Right ventricle myocardium superior (tissue), 1 donor: ENCODE measurements around the gene LEO1. TPM values are rescaled to one million over a fixed set of nuclear protein-coding genes. Genes with fewer than 3 reads are reported as not detected.
"Not testable (repeated sequence)": the region's sequence is repeated elsewhere in the genome, so short reads cannot be mapped to it uniquely, and the experiment has no call there.

Experiments used
- ATAC-seq: fragments of 200-7000 bp; cut with Tn5 transposase; one replicate; pipeline ENCODE4 v1.9.1; 2020; ENCODE audit warnings: mild to moderate bottlenecking; ENCODE audit not compliant: poor library complexity
- DNase-seq: peaks from one replicate; pipeline ENCODE4 v3.0.0-alpha.2; 2020
- intact Hi-C: fragments of 100-400 bp; cut with DNase I; formaldehyde crosslinking; loops from one replicate; pipeline ENCODE4 v1.11.2; 2022
- total RNA-seq: library from RNA; stranded (reverse); fragmentation: NEBNext Ultra II Directional; extraction: Animal tissue kit (Norgen Biotek cat#: 25700); gene quantifications from one replicate; pipeline ENCODE4 v1.2.1, GENCODE V29; 2021
- donor health status: DM: no; HTN: yes; CAD: no; lungs with severe emphysema.

The LEO1 gene
- total RNA-seq, 1 donor from 2014 or later, result 7.8 TPM

DNA sequence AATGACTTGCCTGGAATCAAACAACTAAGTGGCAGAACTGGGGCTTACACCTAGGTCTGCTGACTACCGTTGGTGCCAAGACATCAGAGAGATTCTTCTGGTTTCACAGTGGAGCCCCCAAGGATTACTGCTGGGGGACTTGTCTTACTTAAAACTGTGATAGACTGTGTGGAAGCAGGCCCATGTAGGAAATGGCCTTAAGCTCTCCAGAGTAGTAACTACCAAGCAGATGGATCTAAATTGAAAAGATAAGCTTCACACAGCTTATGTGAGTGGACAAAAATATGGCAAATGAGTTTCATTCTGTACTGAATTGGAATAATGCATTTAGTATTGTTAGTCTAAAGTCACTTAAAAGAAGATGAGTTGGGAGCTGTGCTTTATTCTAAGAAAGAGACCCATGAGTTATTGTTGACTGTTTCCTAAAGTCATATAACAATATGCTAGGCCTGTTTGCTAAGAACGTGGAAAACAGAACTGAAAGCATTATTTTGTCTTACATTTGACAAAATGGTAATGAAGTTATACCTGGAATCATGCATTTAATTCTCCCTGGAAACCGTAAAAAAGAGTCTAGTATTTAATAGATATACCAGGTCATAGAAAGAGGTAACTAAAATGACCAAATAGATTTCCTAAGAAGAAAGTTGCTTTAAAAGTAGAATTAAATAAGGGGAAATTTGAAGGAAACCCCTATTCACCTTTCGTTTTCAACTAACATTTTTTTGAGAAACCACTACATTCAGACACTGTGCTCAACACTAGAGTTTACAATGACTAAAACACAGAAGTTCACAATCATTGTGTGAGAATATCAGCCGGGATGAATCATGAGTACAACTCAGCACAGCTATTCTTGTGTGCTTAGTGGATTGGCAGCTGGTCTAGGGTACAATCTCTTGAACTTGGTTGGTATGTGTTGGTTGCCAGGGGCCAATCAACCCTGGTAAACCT is 34.4 kb upstream of the LEO1 start:
- intact Hi-C loops, result no loop called here
- DNase-seq, result no peak
- peak; percentile 88 for ATAC-seq

DNA sequence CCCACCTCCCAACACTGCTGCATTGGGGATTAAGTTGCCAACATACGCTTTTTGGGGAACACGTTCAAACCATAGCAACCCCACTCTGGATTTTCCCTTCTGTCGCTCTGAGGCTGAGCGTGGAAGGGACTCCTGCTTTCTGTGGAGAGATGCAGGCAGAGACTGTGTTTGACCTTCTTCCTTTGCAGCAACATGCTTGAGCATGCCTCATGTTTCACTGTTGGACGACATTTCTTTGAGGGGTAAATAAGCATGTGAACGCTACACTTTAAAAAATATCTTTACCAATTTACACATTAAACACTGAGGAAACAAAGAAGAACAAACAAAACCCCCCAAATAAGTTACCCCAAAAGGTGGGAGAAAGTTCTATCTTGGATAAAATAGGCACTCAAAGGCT is 33.2 kb upstream of the LEO1 start:
- intact Hi-C loops, result no loop called here
- DNase-seq (no peak), ATAC-seq (no peak)

DNA sequence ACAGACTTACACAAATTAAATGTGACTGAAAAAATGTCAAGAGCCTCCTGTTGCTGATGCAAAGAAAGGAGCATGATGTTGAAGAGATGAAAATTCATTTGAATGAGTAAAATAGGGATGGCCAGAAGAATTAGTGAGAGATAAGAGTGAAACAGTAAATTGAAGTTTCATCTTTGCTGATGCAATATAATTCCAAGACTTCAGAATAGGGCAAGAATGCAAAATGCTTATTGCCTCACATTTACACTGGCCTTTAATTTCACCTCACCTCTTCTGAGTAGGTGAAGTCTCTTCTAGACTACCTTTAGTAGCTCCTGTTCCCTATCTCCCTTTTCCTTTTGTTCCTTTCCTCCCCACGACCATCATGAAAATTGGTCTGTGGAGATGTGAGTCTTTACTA is 32.1 kb upstream of the LEO1 start:
- ATAC-seq (no peak), DNase-seq (no peak)
- intact Hi-C loops, result no loop called here

DNA sequence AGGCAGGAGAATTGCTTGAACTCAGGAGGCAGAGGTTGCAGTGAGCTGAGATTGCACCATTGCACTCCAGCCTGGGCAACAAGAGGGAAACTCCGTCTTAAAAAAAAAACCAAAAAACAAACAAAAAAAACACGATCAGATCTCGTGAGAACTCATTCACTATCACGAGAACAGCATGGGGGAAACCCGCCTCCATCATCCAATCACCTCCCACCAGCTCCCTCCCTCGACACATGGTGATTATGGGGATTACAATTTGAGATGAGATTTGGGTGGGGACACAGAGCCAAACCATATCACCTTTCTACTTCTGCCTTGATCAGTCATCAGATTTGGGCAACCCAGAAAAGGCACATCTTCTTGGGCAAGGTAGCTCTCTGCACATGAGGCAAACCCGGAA is 31.5 kb upstream of the LEO1 start:
- ATAC-seq, DNase-seq, intact Hi-C loops: not testable (repeated sequence)

DNA sequence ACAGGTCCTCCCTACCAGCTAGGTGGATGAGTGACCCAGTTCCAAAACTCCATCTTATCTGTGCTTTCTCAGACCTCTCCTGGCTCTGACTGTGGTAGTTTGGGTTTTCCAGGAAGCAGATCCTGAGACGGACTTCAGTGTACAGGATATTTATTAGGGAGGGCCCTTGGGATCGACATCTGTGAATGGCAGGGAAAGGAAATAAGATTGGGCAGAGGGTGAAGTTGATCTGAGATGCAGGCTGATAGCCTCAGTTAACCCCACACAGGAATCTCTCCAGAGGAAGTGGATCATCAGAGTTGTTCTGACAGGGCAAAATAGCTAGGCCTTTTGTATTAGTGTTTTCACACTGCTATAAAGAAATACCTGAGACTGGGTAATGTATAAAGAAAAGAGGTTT is 30.8 kb upstream of the LEO1 start:
- intact Hi-C loops, result no loop called here
- DNase-seq (no peak), ATAC-seq (no peak)

DNA sequence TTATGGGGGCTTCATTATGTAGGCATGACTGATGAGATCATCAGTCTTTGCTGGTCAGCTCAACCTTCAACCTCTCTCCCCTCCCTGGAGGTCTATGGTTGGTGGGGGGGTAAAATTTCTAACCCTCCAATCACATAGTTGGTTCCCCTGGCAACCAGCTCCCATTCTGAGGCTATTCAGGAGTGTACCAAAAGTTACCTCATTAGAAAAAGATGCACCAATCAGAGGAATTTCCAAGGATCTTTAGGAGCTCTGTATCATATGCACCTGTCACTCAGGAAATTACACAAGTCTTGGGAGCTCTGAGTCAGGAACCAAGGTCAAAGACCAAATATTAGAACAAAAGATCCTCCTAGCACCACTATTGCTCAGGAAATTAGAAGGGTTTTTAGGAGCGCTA is 21.4 kb upstream of the LEO1 start:
- ATAC-seq, result no peak
- intact Hi-C loops, result no loop called here
- DNase-seq, result no peak

DNA sequence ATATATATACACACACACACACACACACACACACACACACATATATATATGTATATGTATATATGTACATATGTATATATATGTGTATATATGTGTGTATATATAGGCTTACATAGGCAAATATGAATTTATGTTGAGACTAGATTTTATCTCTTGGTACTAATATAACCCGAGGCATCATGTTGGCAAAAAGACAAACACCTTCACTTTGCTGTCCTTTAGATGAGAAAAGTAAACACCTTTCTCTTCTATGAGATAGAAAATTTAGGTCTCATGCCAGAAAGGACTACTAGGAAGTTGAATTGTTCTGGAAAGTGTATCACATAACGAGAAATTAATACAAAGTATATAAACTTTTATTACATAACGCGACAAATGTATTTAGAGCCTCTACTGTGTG is 19.6 kb upstream of the LEO1 start:
- intact Hi-C loops, result no loop called here
- DNase-seq (no peak), ATAC-seq (no peak)

DNA sequence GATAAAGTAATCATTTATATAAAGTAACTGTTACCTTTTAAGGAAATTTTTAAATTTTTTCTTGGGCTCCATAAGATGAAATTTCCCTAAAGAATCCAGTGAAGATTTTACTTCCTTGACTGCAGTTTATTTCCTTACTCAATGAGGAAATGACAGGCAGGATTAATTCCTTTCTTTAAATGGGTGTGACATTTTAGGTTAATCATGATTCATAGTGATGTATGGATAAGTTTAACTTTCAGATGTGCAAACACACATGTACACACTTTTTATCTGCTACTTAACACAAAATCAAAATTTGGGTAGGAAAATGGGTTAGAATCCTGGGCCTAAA is 11.2 kb upstream of the LEO1 start:
- no peak for ATAC-seq
- DNase-seq, result no peak
- intact Hi-C loops, result loop anchor here (5.0 kb wide), 1 partner anchor 95 kb away; no protein-coding TSS in a partner anchor

DNA sequence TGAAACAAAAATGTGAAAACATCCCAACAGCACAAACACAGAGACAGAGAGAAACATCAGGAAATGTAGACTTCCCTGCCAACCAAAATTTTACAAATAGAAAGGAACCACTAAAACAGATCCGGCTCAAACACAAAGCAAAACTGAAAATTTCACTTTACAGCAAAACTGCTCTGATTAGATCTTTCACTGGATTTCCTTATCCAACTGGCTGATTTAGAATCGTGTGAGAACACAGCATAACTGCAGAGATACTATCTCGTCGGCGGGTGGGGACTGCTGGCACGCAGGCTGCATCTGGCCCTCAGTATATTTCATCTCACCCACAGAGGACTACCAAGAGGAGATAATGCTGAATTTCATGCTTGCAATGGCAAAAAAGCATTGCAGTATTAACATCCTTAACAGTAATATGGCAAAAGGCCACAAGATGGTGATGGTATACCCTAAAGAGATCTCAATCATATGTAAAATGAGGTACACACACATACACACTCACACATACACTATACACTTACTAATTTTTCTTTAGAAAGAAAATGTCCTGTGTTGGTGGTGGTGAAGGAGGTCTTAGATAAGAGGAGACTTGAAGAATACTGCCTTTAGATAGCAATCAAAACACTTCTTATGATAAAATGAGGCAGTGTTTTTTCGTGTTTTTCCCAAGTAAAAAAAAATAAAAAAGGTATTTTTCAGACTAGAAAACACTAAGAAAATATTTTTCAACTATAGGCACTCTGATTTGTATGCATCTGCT is 10.6 kb upstream of the LEO1 start:
- intact Hi-C loops, result loop anchor here (5.0 kb wide), 1 partner anchor 95 kb away; no protein-coding TSS in a partner anchor
- ATAC-seq (peak; percentile 78), DNase-seq (no peak)

DNA sequence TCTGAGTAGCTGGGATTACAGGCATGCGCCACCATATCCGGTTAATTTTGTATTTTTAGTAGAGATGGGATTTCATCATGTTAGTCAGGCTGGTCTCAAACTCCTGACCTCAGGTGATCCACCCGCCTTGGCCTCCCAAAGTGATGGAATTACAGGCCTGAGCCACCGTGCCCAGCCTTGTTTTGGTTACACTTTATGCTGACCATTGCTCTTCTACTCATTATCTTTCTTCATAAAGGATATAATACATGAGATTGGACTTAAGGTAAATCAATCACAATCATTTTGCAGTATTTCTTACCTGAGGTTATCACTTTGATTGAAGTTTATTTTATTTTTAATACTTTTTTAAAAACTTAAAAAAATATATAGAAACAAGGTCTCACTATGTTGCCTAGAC is 2.2 kb upstream of the LEO1 start:
- ATAC-seq (no peak), DNase-seq (no peak)
- intact Hi-C loops, result loop anchor here (5.0 kb wide), 1 partner anchor 49 kb away; no protein-coding TSS in a partner anchor

DNA sequence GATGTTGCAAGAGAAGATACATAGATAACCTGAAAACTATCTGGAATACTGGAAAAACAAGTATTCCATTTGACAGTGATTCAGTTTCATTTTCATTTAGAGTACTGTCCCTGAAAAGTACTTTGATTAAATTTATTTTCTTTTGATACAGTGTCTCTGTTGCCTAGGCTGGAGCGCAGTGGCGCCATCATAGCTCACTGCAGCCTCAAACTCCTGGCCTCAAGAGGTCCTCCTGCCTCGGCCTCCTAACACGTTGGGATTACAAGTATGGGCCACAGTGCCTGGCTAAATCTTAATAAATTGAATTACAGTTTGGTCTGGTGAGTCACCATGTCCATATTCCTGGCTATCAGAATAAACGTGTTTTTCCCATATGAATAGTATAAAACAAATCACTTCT is 1.6 kb upstream of the LEO1 start:
- no peak for ATAC-seq

DNA sequence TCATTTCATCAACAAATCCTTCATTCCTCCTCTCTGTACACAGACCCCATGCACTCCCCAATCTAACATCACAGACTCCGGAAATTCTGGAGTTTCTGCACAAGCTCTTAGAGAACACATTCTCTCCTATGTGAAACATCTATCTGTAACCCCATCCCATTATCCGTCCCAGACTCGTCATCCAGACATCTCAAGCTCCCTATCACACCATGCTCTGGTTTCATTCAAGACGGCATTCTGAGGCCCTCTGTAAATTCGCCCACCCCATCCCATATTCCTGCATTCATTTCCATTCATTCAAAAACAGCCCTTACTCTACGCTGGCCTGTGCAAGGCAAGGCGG is 575 bp downstream of the LEO1 start:
- intact Hi-C loops, result loop anchor here (5.0 kb wide), 1 partner anchor 51 kb away; no protein-coding TSS in a partner anchor
- no peak for ATAC-seq
- no peak for DNase-seq

More for the DNA sequence above, 1.6 kb upstream of the LEO1 start:
- intact Hi-C loops, result loop anchor here (5.0 kb wide), 1 partner anchor 49 kb away; no protein-coding TSS in a partner anchor
- no peak for DNase-seq

DNA sequence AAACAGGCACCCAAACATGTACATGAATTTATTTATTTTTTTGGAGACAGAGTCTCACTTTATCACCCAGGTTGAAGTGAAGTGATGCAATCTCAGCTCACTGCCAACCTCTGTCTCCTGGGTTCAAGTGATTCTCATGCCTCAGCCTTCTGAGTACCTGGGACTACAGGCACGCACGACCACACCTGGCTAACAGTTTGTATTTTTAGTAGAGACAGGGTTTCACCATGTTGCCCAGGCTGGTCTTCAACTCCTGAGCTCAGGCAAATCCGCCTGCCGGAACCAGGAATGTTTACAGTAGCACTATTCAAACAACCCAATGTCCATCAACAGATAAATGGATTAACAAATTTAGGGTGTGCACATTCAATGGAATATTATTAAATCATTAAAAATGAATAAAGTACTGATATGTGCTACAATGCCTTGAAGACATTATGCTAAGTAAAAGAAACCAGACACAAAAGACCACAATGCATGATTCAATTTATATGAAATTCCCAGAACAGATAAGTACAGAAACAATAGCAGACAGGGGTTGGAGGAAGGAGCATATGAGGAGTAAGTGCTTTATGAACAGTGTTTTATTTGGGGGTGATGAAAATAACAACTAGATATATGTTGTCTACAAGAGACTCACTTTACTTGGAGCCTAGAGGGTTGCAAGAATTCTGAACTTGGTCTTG is 1.3 kb downstream of the LEO1 start:
- intact Hi-C loops, result loop anchor here (5.0 kb wide), 1 partner anchor 52 kb away; no protein-coding TSS in a partner anchor
- DNase-seq (no peak), ATAC-seq (no peak)

DNA sequence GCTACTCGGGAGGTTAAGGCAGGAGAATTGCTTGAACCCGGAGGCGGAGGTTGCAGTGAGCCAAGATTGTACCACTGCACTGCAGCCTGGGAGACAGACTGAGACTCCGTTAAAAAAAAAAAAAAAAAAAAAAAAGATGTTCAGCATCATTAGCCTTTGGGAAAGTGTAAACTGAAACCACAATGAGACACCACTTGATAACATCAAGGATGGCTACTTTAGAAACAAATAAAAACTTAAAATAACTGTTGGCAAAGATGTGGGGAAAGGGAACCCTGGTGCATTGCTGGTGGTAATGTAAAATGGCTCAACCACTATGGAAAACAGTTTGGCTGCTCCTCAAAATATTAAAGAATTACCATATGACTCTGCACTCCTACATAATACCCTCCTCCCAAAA is 1.9 kb downstream of the LEO1 start:
- DNase-seq, result no peak
- intact Hi-C loops, result loop anchor here (5.0 kb wide), 1 partner anchor 53 kb away; no protein-coding TSS in a partner anchor
- no peak for ATAC-seq

DNA sequence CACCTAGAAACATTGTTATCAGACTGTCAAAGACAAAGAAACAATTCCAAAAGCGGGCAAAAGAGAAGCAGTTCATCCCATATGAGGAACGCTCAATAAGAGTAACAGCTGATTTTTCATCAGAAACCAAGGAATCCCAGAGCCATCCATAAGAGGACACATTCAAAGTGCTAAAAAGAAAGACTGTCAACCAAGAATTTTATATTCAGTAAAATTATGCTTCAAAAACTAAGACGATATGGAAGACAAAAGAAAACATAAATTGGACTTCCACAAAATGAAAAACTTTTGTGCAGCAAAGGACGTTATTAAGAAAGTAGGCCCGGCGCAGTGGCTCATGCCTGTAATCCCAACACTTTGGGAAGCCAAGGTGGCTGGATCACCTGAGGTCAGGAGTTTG is 4.0 kb downstream of the LEO1 start:
- no peak for ATAC-seq
- DNase-seq, result no peak
- intact Hi-C loops, result no loop called here

DNA sequence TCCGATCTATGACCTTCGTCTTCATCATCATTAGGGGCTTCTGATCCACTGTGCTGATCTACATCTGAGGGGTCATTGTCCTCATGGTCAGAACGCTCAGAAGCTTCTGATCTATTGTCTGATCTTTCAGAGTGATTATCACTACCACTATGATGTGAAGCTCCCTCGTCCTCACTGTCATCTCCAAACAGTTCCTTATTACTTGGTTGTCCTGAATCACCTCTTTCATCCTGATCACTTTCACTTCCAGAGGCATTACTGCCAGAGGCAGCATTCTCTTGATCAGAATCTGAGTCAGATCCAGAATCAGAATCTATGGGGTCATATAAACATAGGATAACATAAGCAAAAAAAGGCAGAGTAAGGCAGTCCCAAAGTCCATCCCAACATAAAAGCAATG is 5.4 kb downstream of the LEO1 start:
- DNase-seq (no peak), ATAC-seq (no peak)
- intact Hi-C loops, result no loop called here

DNA sequence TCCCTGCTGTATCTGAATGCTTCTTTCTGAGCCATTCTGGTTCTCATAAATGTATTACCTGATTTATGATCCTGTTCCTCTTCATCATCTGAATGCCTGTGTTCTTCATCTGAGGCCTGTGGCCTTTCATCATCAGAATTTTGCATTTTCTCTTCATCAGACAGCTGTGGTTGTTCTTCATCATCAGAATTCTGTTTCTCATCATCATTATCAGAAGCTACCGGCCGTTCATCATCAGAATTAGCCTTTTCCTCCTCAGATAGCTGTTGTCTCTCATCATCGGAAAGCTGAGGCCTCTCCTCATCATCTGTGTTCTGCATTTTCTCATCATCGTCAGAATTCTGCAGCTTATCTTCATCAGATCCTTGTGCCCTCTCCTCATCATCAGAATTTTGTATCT is 5.9 kb downstream of the LEO1 start:
- intact Hi-C loops, result no loop called here

DNA sequence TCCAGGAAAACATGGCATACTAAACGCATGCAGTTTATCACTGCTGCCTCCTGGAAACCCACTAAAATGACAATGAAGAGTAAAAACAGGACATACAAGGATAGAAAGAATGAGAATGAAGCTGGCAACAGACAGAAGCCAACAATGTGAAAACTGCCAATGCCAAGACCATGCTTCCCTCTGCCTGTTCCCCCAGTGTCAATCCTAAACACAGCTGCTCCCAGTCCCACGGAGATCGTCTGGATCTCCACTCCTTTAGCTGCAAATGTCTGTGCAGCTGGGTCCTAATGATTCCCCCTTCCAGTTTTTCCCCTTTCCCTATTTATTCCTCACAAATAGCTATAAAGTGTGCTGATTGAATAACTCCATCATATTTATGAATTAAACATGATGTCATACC is 16.1 kb downstream of the LEO1 start:
- ATAC-seq, result no peak
- intact Hi-C loops, result no loop called here
- no peak for DNase-seq

More for the DNA sequence above, 5.9 kb downstream of the LEO1 start:
- ATAC-seq, result no peak
- DNase-seq, result no peak

DNA sequence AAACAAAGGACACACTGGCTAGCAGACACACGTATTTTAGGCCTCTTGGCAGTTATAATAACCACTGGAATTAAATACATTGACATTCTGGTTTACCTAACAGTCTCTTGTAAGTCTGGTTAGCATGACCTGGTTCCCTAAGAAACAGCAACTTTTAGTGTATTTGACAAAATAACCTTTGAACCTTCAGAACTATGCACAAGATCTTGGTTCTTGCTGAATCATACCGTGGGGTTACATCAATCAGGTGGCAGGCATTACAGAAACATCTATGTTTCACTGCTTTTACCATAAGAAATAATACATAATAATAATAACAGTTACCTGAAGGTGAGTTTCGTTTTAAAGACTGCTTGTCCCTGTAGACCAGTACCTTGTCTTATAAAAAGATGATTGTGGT is 18.8 kb downstream of the LEO1 start:
- DNase-seq (no peak), ATAC-seq (no peak)
- intact Hi-C loops, result no loop called here
